Suprapubic skin (tissue), 4 donors: ENCODE results near the gene NDUFB5.

Experiments used
- POLR2A ChIP-seq, 2 donors: fragments of 450-650 bp; IDR thresholded peaks; one replicate each; pipeline ENCODE4 v1.6.1; 2017; ENCODE audit warnings: antibody characterized with exemption in 2 of 2, mild to moderate bottlenecking in 2 of 2, moderate library complexity in 2 of 2
- POLR2AphosphoS5 ChIP-seq, 3 donors: sonication (generic); formaldehyde crosslinking; IDR thresholded peaks; one replicate each; pipeline ENCODE4 v1.6.1; 2017; ENCODE audit warnings: antibody characterized with exemption in 3 of 3
- TF ChIP-seq, protein P1 (sequence below), 2 donors: fragments of 200-600 bp in 1 of 2; fragments of 450-650 bp in 1 of 2; sonication (generic) in 1 of 2; IDR thresholded peaks; one replicate each; pipeline ENCODE4 v1.5.1; 2016 to 2019; ENCODE audit warnings: antibody characterized with exemption in 2 of 2, mild to moderate bottlenecking in 1 of 2, moderate library complexity in 1 of 2

DNA sequence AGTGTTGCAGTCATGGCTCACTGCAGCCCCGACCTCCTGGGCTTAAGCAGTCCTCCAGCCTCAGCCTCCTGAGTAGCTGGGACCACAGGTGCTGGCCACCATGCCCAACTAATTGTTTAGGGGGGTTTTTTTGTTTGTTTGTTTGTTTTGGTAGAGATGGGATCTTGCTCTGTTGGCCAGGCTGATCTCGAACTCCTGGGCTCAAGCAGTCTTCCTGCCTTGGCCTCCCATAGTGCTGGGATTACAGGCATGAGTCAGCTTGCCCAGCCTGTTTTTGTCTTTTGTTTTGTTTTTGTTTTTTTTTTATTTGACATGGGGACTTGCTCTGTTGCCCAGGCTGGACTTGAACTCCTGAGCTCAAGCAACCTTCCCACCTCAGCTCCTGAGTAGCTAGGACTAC, 17.4 kb downstream of the NDUFB5 start:
- TF ChIP-seq, protein P1, sequence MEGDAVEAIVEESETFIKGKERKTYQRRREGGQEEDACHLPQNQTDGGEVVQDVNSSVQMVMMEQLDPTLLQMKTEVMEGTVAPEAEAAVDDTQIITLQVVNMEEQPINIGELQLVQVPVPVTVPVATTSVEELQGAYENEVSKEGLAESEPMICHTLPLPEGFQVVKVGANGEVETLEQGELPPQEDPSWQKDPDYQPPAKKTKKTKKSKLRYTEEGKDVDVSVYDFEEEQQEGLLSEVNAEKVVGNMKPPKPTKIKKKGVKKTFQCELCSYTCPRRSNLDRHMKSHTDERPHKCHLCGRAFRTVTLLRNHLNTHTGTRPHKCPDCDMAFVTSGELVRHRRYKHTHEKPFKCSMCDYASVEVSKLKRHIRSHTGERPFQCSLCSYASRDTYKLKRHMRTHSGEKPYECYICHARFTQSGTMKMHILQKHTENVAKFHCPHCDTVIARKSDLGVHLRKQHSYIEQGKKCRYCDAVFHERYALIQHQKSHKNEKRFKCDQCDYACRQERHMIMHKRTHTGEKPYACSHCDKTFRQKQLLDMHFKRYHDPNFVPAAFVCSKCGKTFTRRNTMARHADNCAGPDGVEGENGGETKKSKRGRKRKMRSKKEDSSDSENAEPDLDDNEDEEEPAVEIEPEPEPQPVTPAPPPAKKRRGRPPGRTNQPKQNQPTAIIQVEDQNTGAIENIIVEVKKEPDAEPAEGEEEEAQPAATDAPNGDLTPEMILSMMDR (IDR thresholded peaks at IDR 0.05): no peak
- TF ChIP-seq POLR2AphosphoS5 (IDR thresholded peaks at IDR 0.05): no peak
- TF ChIP-seq POLR2A (IDR thresholded peaks at IDR 0.05): no peak
